WTC11 (cell line): ENCODE results near the gene TMEM80. TPM values are rescaled to one million over a fixed set of nuclear protein-coding genes. Genes with fewer than 3 reads are reported as not detected.

Source experiments
- ATAC-seq: fragments of 200-7000 bp; cut with Tn5 transposase; 2 replicates; pipeline ENCODE4 v1.10.0; 2021; ENCODE audit warnings: mild to moderate bottlenecking, moderate library complexity
- CTCF ChIA-PET: fragments of 300-600 bp; sonication (Branson Sonifier 250); formaldehyde crosslinking; loops from one replicate; lab custom pipeline; 2021; ENCODE audit warnings: antibody characterized with exemption; lab: Charles Lee
- POLR2A ChIA-PET: fragments of 350-600 bp; sonication (Branson Sonifier 250); formaldehyde crosslinking; loops from one replicate; lab custom pipeline; 2021; ENCODE audit warnings: antibody characterized with exemption; lab: Charles Lee
- DNase-seq: peaks from one replicate; pipeline ENCODE4 v3.0.0; 2021; ENCODE audit warnings: low spot score
- H3K27ac Mint-ChIP-seq: 2 replicates; pipeline ENCODE4 v1.8.0; 2021; ENCODE audit warnings: mixed read lengths
- H3K27me3 Mint-ChIP-seq: 2 replicates; pipeline ENCODE4 v1.8.0; 2021; ENCODE audit warnings: low read depth, mild to moderate bottlenecking, moderate library complexity, mixed read lengths
- H3K36me3 Mint-ChIP-seq: 2 replicates; pipeline ENCODE4 v1.8.0; 2021; ENCODE audit warnings: mixed read lengths
- H3K4me1 Mint-ChIP-seq: 2 replicates; pipeline ENCODE4 v1.8.0; 2022; ENCODE audit warnings: mixed read lengths
- H3K4me3 Mint-ChIP-seq: 2 replicates; pipeline ENCODE4 v1.8.0; 2021; ENCODE audit warnings: mild to moderate bottlenecking, moderate library complexity, mixed read lengths
- H3K9me3 Mint-ChIP-seq: 2 replicates; pipeline ENCODE4 v1.8.0; 2021; ENCODE audit warnings: mixed read lengths
- CREM ChIP-seq: sonication (generic); formaldehyde crosslinking; IDR thresholded peaks from 2 replicates; pipeline ENCODE4 v1.8.1; 2022; ENCODE audit warnings: mild to moderate bottlenecking, missing genetic modification reagents, moderate library complexity
- CTCF ChIP-seq: fragments of 200-600 bp; IDR thresholded peaks from 2 replicates; pipeline ENCODE4 v1.8.0; 2022; ENCODE audit warnings: antibody characterized with exemption
- ELF4 ChIP-seq: sonication (generic); formaldehyde crosslinking; IDR thresholded peaks from 2 replicates; pipeline ENCODE4 v1.8.1; 2022; ENCODE audit warnings: low read depth, mild to moderate bottlenecking, moderate library complexity, missing genetic modification reagents
- ESRRA ChIP-seq: sonication (generic); formaldehyde crosslinking; IDR thresholded peaks from 2 replicates; pipeline ENCODE4 v1.8.1; 2022; ENCODE audit warnings: mild to moderate bottlenecking, missing genetic modification reagents, borderline replicate concordance
- FOXK1 ChIP-seq: sonication (generic); formaldehyde crosslinking; IDR thresholded peaks from 2 replicates; pipeline ENCODE4 v1.8.0; 2022; ENCODE audit warnings: mild to moderate bottlenecking, moderate library complexity, missing genetic modification reagents
- HMGXB4 ChIP-seq: sonication (generic); formaldehyde crosslinking; IDR thresholded peaks from 2 replicates; pipeline ENCODE4 v1.8.1; 2023; ENCODE audit warnings: mild to moderate bottlenecking, moderate library complexity, missing genetic modification reagents
- NFE2L1 ChIP-seq: sonication (generic); formaldehyde crosslinking; IDR thresholded peaks from 2 replicates; pipeline ENCODE4 v1.8.1; 2023; ENCODE audit warnings: missing genetic modification reagents
- NR3C1 ChIP-seq: sonication (generic); formaldehyde crosslinking; conservative IDR thresholded peaks from 2 replicates; pipeline ENCODE4 v1.8.1; 2023; ENCODE audit warnings: low read depth, mild to moderate bottlenecking, missing genetic modification reagents
- PRRX2 ChIP-seq: fragments of 250-450 bp; sonication (Bioruptor Pico); IDR thresholded peaks from 2 replicates; pipeline ENCODE4 v1.8.0; 2021; ENCODE audit warnings: mild to moderate bottlenecking
- TCF7 ChIP-seq: sonication (generic); formaldehyde crosslinking; IDR thresholded peaks from 2 replicates; pipeline ENCODE4 v1.8.0; 2022; ENCODE audit warnings: mild to moderate bottlenecking, low read depth, missing genetic modification reagents, moderate library complexity
- ZNF121 ChIP-seq: sonication (generic); formaldehyde crosslinking; IDR thresholded peaks from 2 replicates; pipeline ENCODE4 v1.8.0; 2023; ENCODE audit warnings: missing genetic modification reagents
- total RNA-seq: library from RNA; stranded (reverse); gene quantifications from 3 replicates; pipeline ENCODE4 v1.2.3, GENCODE V29; 2021
- TF ChIP-seq, protein P1 (sequence below): sonication (generic); formaldehyde crosslinking; IDR thresholded peaks from 2 replicates; pipeline ENCODE4 v1.8.0; 2023; ENCODE audit warnings: missing genetic modification reagents

TMEM80 gene
- total RNA-seq, 1 experiment from 2014 or later: 23.4 TPM

DNA sequence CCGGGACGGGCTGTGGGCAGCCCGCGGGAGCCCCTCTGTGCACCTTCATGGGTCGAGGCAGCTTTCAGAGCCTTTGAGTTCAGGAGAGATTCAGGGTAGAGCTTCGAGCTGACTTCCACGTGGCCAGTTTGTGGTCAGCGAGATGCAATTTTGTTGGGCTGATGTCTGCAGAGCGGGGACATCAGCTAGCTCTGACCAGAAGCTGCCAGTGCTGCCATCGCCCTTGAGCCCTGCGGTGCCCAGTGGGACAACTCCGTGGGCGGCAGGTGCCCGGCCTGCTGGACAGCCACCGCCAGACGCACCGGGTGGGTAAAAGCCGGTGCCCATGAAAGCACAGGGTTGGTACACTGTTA is 52.4 kb downstream of the TMEM80 start:
- ATAC-seq (no peak), DNase-seq (no peak)
- H3K9me3 Mint-ChIP-seq: no peaks in the 10 kb centered on the region
- H3K4me3 Mint-ChIP-seq: peak overlapping the region; percentile 80
- CTCF ChIA-PET: interaction anchor here (1.7 to 2.3 kb wide), 4 partner anchors 15 to 36 kb away, joined by 6 to 30 read pairs (median 8); partner anchors contain the start of gene GATD1
- H3K4me1 Mint-ChIP-seq: peaks cover 36% of the 10 kb centered on the region
- H3K36me3 Mint-ChIP-seq: peaks cover 14% of the 10 kb centered on the region
- no peaks in the 10 kb centered on the region for H3K27me3 Mint-ChIP-seq
- POLR2A ChIA-PET: interaction anchor here (1.1 to 1.5 kb wide), 4 partner anchors 14 to 29 kb away, joined by 3 to 5 read pairs (median 5); partner anchors contain the start of gene GATD1
- H3K27ac Mint-ChIP-seq: no peak overlapping the region
- no peak for TF ChIP-seq ZNF121 (CRISPR knock-in tag)
- TF ChIP-seq TCF7 (CRISPR knock-in tag): peak; percentile 6; the same call in 1 of the 2 replicates
- TF ChIP-seq, protein P1, sequence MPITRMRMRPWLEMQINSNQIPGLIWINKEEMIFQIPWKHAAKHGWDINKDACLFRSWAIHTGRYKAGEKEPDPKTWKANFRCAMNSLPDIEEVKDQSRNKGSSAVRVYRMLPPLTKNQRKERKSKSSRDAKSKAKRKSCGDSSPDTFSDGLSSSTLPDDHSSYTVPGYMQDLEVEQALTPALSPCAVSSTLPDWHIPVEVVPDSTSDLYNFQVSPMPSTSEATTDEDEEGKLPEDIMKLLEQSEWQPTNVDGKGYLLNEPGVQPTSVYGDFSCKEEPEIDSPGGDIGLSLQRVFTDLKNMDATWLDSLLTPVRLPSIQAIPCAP (CRISPR knock-in tag): no peak
- 0 out of 2 replicates have a peak, but pooled peaks have one; percentile 41 for TF ChIP-seq FOXK1
- peak; percentile 29; the same call in 1 of the 2 replicates for TF ChIP-seq NFE2L1 (CRISPR knock-in tag)
- TF ChIP-seq ELF4 (CRISPR knock-in tag): no peak
- TF ChIP-seq ESRRA (CRISPR knock-in tag): no peak
- no peak for TF ChIP-seq CREM (CRISPR knock-in tag)

DNA sequence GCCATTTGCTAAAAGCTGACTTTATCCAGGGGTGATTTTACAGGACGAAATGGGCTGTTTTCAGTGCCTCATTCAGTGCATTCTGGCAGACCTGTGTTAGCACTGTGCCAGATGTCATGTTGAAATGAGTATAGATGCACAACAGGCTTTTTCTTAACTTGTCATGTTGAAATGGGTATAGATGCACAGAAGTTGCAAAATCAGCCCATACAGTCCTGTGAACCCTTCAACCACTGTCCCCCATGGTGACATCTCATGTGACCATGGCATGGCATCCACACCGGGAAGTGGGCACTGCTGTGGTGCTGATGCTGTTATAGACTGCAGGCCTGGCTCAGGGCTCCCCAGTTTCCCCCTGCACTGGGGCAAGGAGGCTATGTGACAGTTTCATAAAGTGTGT is 54.1 kb downstream of the TMEM80 start:
- no peaks in the 10 kb centered on the region for H3K27me3 Mint-ChIP-seq
- peaks cover 24% of the 10 kb centered on the region for H3K4me1 Mint-ChIP-seq
- DNase-seq: no peak
- ChIA-PET POLR2A (no interaction called here), CTCF (interaction anchor here (0.7 to 0.9 kb wide), 3 partner anchors 10 to 44 kb away, joined by 3 read pairs; no protein-coding TSS in a partner anchor)
- H3K36me3 Mint-ChIP-seq: peaks cover 14% of the 10 kb centered on the region
- peak overlapping the region; percentile 70 for H3K27ac Mint-ChIP-seq
- H3K9me3 Mint-ChIP-seq: no peaks in the 10 kb centered on the region
- peak overlapping the region; percentile 52 for H3K4me3 Mint-ChIP-seq
- no peak for TF ChIP-seq NR3C1 (CRISPR knock-in tag)
- TF ChIP-seq CTCF: no peak
- no peak for TF ChIP-seq PRRX2 (CRISPR knock-in tag)
- TF ChIP-seq HMGXB4 (CRISPR knock-in tag): no peak
- ATAC-seq: no peak

Other genes with a start within 250 kb of the TMEM80 start
- 49.5 to 56.8 TPM (median 55.2 TPM) in 3 replicates for gene PTDSS2, start 245.5 kb upstream of the TMEM80 start, total RNA-seq
- 59.0 to 67.5 TPM (median 60.4 TPM) in 3 replicates for gene RNH1, start 188.6 kb upstream of the TMEM80 start, total RNA-seq
- 42.9 to 62.4 TPM (median 48.3 TPM) in 3 replicates for gene HRAS, start 160.2 kb upstream of the TMEM80 start, total RNA-seq
- gene LRRC56, start 158.3 kb upstream of the TMEM80 start, total RNA-seq: 2.3 to 3.4 TPM (median 2.5 TPM) in 3 replicates
- gene LMNTD2, start 135.1 kb upstream of the TMEM80 start, total RNA-seq: 4.0 to 6.0 TPM (median 5.9 TPM) in 3 replicates
- gene RASSF7, start 134.8 kb upstream of the TMEM80 start, total RNA-seq: 30.6 to 39.7 TPM (median 32.5 TPM) in 3 replicates
- gene PHRF1, start 119.3 kb upstream of the TMEM80 start, total RNA-seq: 39.4 to 46.9 TPM (median 40.1 TPM) in 3 replicates
- gene IRF7, start 79.9 kb upstream of the TMEM80 start, total RNA-seq: 11.1 to 12.0 TPM (median 11.5 TPM) in 3 replicates
- 0.26 to 0.34 TPM in 2 of 3 replicates, not detected in the other for gene CDHR5, start 70.9 kb upstream of the TMEM80 start, total RNA-seq
- 2.3 to 3.3 TPM (median 2.9 TPM) in 3 replicates for gene SCT, start 68.6 kb upstream of the TMEM80 start, total RNA-seq
- gene DRD4, start 58.5 kb upstream of the TMEM80 start, total RNA-seq: 3.7 to 5.8 TPM (median 5.5 TPM) in 3 replicates
- gene DEAF1, start 594 bp upstream of the TMEM80 start, total RNA-seq: 62.2 to 85.3 TPM (median 81.1 TPM) in 3 replicates
- gene EPS8L2, start 10.4 kb downstream of the TMEM80 start, total RNA-seq: 49.9 to 56.3 TPM (median 51.6 TPM) in 3 replicates
- gene TALDO1, start 51.6 kb downstream of the TMEM80 start, total RNA-seq: 314 to 352 TPM (median 343 TPM) in 3 replicates
- 81.9 to 87.6 TPM (median 87.5 TPM) in 3 replicates for gene GATD1, start 81.7 kb downstream of the TMEM80 start, total RNA-seq
- 2.0 to 3.1 TPM (median 2.7 TPM) in 3 replicates for gene CEND1, start 94.3 kb downstream of the TMEM80 start, total RNA-seq
- gene SLC25A22, start 102.5 kb downstream of the TMEM80 start, total RNA-seq: 35.0 to 44.8 TPM (median 36.7 TPM) in 3 replicates
- 54.9 to 59.4 TPM (median 56.8 TPM) in 3 replicates for gene PIDD1, start 109.4 kb downstream of the TMEM80 start, total RNA-seq
- 2,582 to 2,814 TPM (median 2,761 TPM) in 3 replicates for gene RPLP2, start 114.2 kb downstream of the TMEM80 start, total RNA-seq
- 66.5 to 83.4 TPM (median 81.9 TPM) in 3 replicates for gene PNPLA2, start 123.1 kb downstream of the TMEM80 start, total RNA-seq
- 46.5 to 58.6 TPM (median 55.9 TPM) in 3 replicates for gene CRACR2B, start 132.1 kb downstream of the TMEM80 start, total RNA-seq
- 115 to 127 TPM (median 116 TPM) in 3 replicates for gene CD151, start 137.1 kb downstream of the TMEM80 start, total RNA-seq
- 138 to 152 TPM (median 144 TPM) in 3 replicates for gene POLR2L, start 146.7 kb downstream of the TMEM80 start, total RNA-seq
- 92.8 to 95.2 TPM (median 94.3 TPM) in 3 replicates for gene TSPAN4, start 147.0 kb downstream of the TMEM80 start, total RNA-seq
- gene CHID1, start 215.0 kb downstream of the TMEM80 start, total RNA-seq: 92.8 to 99.6 TPM (median 94.2 TPM) in 3 replicates
- gene AP2A2, start 230.1 kb downstream of the TMEM80 start, total RNA-seq: 47.1 to 52.3 TPM (median 51.0 TPM) in 3 replicates